Mesothelial cell of epicardium (in vitro differentiated cells): ENCODE results near the gene MARK4. TPM values are rescaled to one million over a fixed set of nuclear protein-coding genes. Genes with fewer than 3 reads are reported as not detected.

Experiments
- DNase-seq, 2 experiments: peaks; one replicate each; pipeline ENCODE4 v3.0.0; 2021; ENCODE audit warnings: low spot score in 2 of 2; ENCODE audit not compliant: unreplicated experiment in 2 of 2
- H3K27ac Mint-ChIP-seq: 2 replicates; pipeline ENCODE4 v1.8.0; 2021; ENCODE audit warnings: mixed read lengths
- H3K27me3 Mint-ChIP-seq: 2 replicates; pipeline ENCODE4 v1.8.0; 2021; ENCODE audit warnings: low read depth, mixed read lengths
- H3K36me3 Mint-ChIP-seq: 2 replicates; pipeline ENCODE4 v1.8.0; 2021; ENCODE audit warnings: mixed read lengths
- H3K4me1 Mint-ChIP-seq: 2 replicates; pipeline ENCODE4 v1.8.0; 2021; ENCODE audit warnings: mixed read lengths
- H3K4me3 Mint-ChIP-seq: 2 replicates; pipeline ENCODE4 v1.8.0; 2021; ENCODE audit warnings: mild to moderate bottlenecking, moderate library complexity, mixed read lengths
- H3K9me3 Mint-ChIP-seq: 2 replicates; pipeline ENCODE4 v1.8.0; 2021; ENCODE audit warnings: mixed read lengths
- CTCF ChIP-seq: fragments of 200-600 bp; sonication (generic); IDR thresholded peaks from one replicate; pipeline ENCODE4 v1.5.0; 2021; ENCODE audit warnings: antibody characterized with exemption; ENCODE audit not compliant: unreplicated experiment
- total RNA-seq: library from RNA; stranded (reverse); gene quantifications from 3 replicates; pipeline ENCODE4 v1.2.1, GENCODE V29; 2021

Gene MARK4
- 58.6 to 64.9 TPM (median 63.7 TPM) in 3 replicates for total RNA-seq

GRCh38 chr19:45250832-45251451 is at the start of gene MARK4:
MARK4 (plus strand) TSS chr19:45251271; CDS start chr19:45251589, 318 bp downstream.
- DNase-seq, result peak; percentile 55 to 68
- no peaks in the 10 kb centered on the region for H3K27me3 Mint-ChIP-seq
- H3K36me3 Mint-ChIP-seq, result no peaks in the 10 kb centered on the region
- TF ChIP-seq CTCF, result no peak
- peak within 1 kb of the TSS; percentile 91 for H3K4me3 Mint-ChIP-seq
- H3K4me1 Mint-ChIP-seq, result peaks cover 22% of the 10 kb centered on the region
- peak within 1 kb of the TSS; percentile 87 for H3K27ac Mint-ChIP-seq
- H3K9me3 Mint-ChIP-seq, result no peaks in the 10 kb centered on the region

- H3K27me3 Mint-ChIP-seq, result peaks cover 18% of the 10 kb centered on the region
- no peaks in the 10 kb centered on the region for H3K9me3 Mint-ChIP-seq
- no peak overlapping the region for H3K4me3 Mint-ChIP-seq
- no peak for DNase-seq
- H3K4me1 Mint-ChIP-seq, result no peaks in the 10 kb centered on the region
- TF ChIP-seq CTCF, result no peak
- H3K27ac Mint-ChIP-seq, result no peak overlapping the region
- no peaks in the 10 kb centered on the region for H3K36me3 Mint-ChIP-seq
These were observed 48.4 kb upstream of the MARK4 start for GRCh38 chr19:45202637-45203036.

GRCh38 chr19:45205810-45206209 is 45.3 kb upstream of the MARK4 start:
- Mint-ChIP-seq H3K9me3 (no peaks in the 10 kb centered on the region), H3K4me3 (no peak overlapping the region), H3K27ac (no peak overlapping the region), H3K4me1 (no peaks in the 10 kb centered on the region), H3K36me3 (no peaks in the 10 kb centered on the region), H3K27me3 (peaks cover 2% of the 10 kb centered on the region)
- no peak for TF ChIP-seq CTCF
- DNase-seq, result no peak

GRCh38 chr19:45206328-45206727 is 44.7 kb upstream of the MARK4 start:
- Mint-ChIP-seq H3K36me3 (no peaks in the 10 kb centered on the region), H3K4me3 (no peak overlapping the region), H3K9me3 (no peaks in the 10 kb centered on the region), H3K27me3 (peaks cover 2% of the 10 kb centered on the region), H3K4me1 (peaks cover 3% of the 10 kb centered on the region), H3K27ac (no peak overlapping the region)
- TF ChIP-seq CTCF, result no peak
- DNase-seq, result no peak

GRCh38 chr19:45211751-45212381 is 39.2 kb upstream of the MARK4 start:
- Mint-ChIP-seq H3K9me3 (no peaks in the 10 kb centered on the region), H3K36me3 (no peaks in the 10 kb centered on the region)

More at GRCh38 chr19:45211751-45212381, 39.2 kb upstream of the MARK4 start:
- Mint-ChIP-seq H3K4me1 (peaks cover 23% of the 10 kb centered on the region), H3K4me3 (no peak overlapping the region), H3K27me3 (peaks cover 37% of the 10 kb centered on the region), H3K27ac (no peak overlapping the region)
- no peak for DNase-seq
- TF ChIP-seq CTCF, result no peak
